ENCODE measurements around the gene IL17A.

The IL17A gene

GRCh38 chr6:52233975-52234823, 48.0 kb downstream of the IL17A start:
- no peak for ATAC-seq (replicated peaks; ENCODE audit: extremely low read depth, poor library complexity, severe bottlenecking)
- no peak for DNase-seq (ENCODE audit: low spot score in 2 of 2)
- H3K4me3 Mint-ChIP-seq = no peak overlapping the region
- H3K4me1 Mint-ChIP-seq = peaks cover 6% of the 10 kb centered on the region
- peaks cover 76% of the 10 kb centered on the region for H3K27me3 Mint-ChIP-seq
- H3K9me3 Mint-ChIP-seq = no peaks in the 10 kb centered on the region
- H3K36me3 Mint-ChIP-seq (ENCODE audit: insufficient read depth) = peaks cover 2% of the 10 kb centered on the region
- no peak overlapping the region for H3K27ac Mint-ChIP-seq (ENCODE audit: low read depth)

Data from central memory CD8-positive, alpha-beta T cell (primary cell).